ENCODE data around the gene SMIM9.

The SMIM9 gene

DNA sequence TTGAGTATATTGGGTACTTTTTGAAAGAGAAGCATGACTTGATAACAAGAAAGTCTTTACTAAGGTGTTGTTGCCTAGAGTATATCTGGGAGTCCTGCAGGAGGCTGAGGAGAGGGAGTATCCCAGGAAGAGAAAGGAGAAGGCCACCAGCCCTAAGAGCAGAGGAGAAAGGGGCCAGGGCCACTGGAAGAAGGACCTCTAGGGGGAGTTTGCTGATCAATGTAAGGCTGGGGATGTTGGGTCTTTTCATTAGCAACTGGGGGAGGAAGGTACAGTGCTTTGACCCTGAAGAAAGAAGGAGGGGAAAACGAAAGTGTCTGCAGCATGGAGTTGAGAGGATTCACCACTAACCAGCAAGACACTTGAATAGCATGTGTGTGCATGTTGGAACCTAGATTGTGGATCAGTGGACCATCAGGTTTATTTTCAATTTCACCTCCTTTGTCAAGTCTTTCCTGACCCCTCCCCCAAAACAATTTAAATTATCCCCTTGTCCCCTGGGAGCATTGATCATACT, 4.5 kb downstream of the SMIM9 start:
- DNase-seq = no peak
- no peaks in the 10 kb centered on the region for H3K9me3 ChIP-seq (ENCODE audit: insufficient read depth, low read depth, low read length)
- H3K23ac ChIP-seq (ENCODE audit: low read length) = no peak overlapping the region
- no peak overlapping the region for H2BK12ac ChIP-seq (ENCODE audit: low read length)
- no peak overlapping the region for H3K4me2 ChIP-seq (ENCODE audit: low read length)
- H3K27me3 ChIP-seq (ENCODE audit: insufficient read depth, low read length) = no peaks in the 10 kb centered on the region
- no peak overlapping the region for H4K12ac ChIP-seq (ENCODE audit: low read depth, low read length)
- no peak overlapping the region for H2AFZ ChIP-seq (ENCODE audit: insufficient read depth, low read length, poor library complexity)
- no peak overlapping the region for H3K18ac ChIP-seq (ENCODE audit: low read length)
- no peak overlapping the region for H3K14ac ChIP-seq (ENCODE audit: low read length)
- no peak overlapping the region for H3K4ac ChIP-seq (ENCODE audit: low read depth, low read length)
- no peaks in the 10 kb centered on the region for H3K4me1 ChIP-seq (ENCODE audit: control insufficient read depth in 1 of 2, insufficient read depth in 2 of 2, low read length in 2 of 2)
- no peaks in the 10 kb centered on the region for H3K36me3 ChIP-seq (ENCODE audit: control insufficient read depth in 1 of 2, insufficient read depth in 2 of 2, low read length in 2 of 2)
- H3K27ac ChIP-seq (ENCODE audit: low read depth, low read length) = no peak overlapping the region
- no peaks in the 10 kb centered on the region for H3K79me2 ChIP-seq (ENCODE audit: control insufficient read depth, insufficient read depth, low read length, poor library complexity)
- H2BK5ac ChIP-seq (ENCODE audit: low read depth, low read length, poor library complexity) = no peak overlapping the region
- no peak overlapping the region for H4K8ac ChIP-seq (ENCODE audit: low read depth, low read length)
- WGBS (ENCODE audit: extremely low coverage, insufficient coverage, insufficient read length) = no CpG with 5 or more reads among the region's 1 CpG
- H2BK120ac ChIP-seq (ENCODE audit: insufficient read depth, low read length, poor library complexity) = no peak overlapping the region
- H3K4me3 ChIP-seq (ENCODE audit: low read depth, low read length) = no peak overlapping the region
- no peak overlapping the region for H2AK5ac ChIP-seq (ENCODE audit: low read length)
- H3K79me1 ChIP-seq (ENCODE audit: low read length) = no peaks in the 10 kb centered on the region
- no peak overlapping the region for H3K9ac ChIP-seq (ENCODE audit: low read length)
- no peak overlapping the region for H4K91ac ChIP-seq (ENCODE audit: low read depth, low read length)

DNA sequence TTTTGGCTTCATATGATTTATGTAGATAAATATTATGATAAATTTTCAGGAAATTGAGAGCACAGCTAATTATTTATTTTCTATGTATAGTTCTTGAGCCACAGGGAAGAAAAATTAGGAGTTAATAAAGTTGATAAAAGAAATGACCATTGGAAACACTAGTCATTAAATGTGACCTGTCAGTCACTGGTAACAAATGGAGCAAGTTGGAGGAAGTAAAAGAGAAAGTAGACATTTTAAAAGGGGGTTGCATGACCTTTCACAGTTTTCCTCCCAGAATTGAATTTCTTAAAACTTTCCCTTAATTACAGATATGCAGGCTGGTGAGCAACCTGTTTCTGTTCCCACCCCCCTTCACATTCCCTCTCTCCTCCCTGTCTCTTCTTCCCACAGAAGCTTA, 5.3 kb downstream of the SMIM9 start:
- Histone ChIP-seq H2AK5ac (ENCODE audit: low read length) (no peak overlapping the region), H3K4me2 (ENCODE audit: low read length) (no peak overlapping the region), H3K4me1 (ENCODE audit: control insufficient read depth in 1 of 2, insufficient read depth in 2 of 2, low read length in 2 of 2) (no peaks in the 10 kb centered on the region), H3K14ac (ENCODE audit: low read length) (no peak overlapping the region), H4K91ac (ENCODE audit: low read depth, low read length) (no peak overlapping the region), H3K79me1 (ENCODE audit: low read length) (no peaks in the 10 kb centered on the region), H3K79me2 (ENCODE audit: control insufficient read depth, insufficient read depth, low read length, poor library complexity) (no peaks in the 10 kb centered on the region), H3K18ac (ENCODE audit: low read length) (no peak overlapping the region), H3K23ac (ENCODE audit: low read length) (no peak overlapping the region), H3K4me3 (ENCODE audit: low read depth, low read length) (no peak overlapping the region), H4K12ac (ENCODE audit: low read depth, low read length) (no peak overlapping the region), H2AFZ (ENCODE audit: insufficient read depth, low read length, poor library complexity) (no peak overlapping the region), H2BK120ac (ENCODE audit: insufficient read depth, low read length, poor library complexity) (no peak overlapping the region), H4K8ac (ENCODE audit: low read depth, low read length) (no peak overlapping the region), H3K4ac (ENCODE audit: low read depth, low read length) (no peak overlapping the region), H3K27me3 (ENCODE audit: insufficient read depth, low read length) (no peaks in the 10 kb centered on the region), H3K9ac (ENCODE audit: low read length) (no peak overlapping the region), H3K9me3 (ENCODE audit: insufficient read depth, low read depth, low read length) (no peaks in the 10 kb centered on the region), H3K27ac (ENCODE audit: low read depth, low read length) (no peak overlapping the region), H3K36me3 (ENCODE audit: control insufficient read depth in 1 of 2, insufficient read depth in 2 of 2, low read length in 2 of 2) (no peaks in the 10 kb centered on the region), H2BK12ac (ENCODE audit: low read length) (no peak overlapping the region), H2BK5ac (ENCODE audit: low read depth, low read length, poor library complexity) (no peak overlapping the region)
- DNase-seq = no peak

DNA sequence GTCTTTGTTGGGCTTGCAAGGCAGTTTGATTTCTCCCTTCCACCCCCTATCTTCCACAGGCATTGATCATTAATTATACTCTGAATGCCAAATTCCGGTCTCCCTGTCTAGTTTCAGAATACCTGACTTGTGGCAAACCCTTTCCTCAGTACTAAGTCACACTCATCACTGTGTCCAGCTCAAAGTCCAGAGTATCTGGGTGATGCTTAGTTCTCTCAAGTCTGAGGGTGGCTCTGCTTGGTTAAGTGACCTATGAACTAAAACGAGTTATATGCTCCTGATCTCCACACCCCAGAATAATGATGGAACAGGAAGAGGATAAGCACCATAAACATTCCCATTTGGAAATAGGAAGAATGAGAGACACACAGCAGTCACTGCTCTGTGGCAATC, 6.5 kb downstream of the SMIM9 start:
- Histone ChIP-seq H3K18ac (ENCODE audit: low read length) (no peak overlapping the region), H3K14ac (ENCODE audit: low read length) (no peak overlapping the region), H3K4me2 (ENCODE audit: low read length) (no peak overlapping the region), H3K9me3 (ENCODE audit: insufficient read depth, low read depth, low read length) (no peaks in the 10 kb centered on the region), H3K36me3 (ENCODE audit: control insufficient read depth in 1 of 2, insufficient read depth in 2 of 2, low read length in 2 of 2) (no peaks in the 10 kb centered on the region), H3K27ac (ENCODE audit: low read depth, low read length) (no peak overlapping the region), H3K79me1 (ENCODE audit: low read length) (no peaks in the 10 kb centered on the region), H3K4me1 (ENCODE audit: control insufficient read depth in 1 of 2, insufficient read depth in 2 of 2, low read length in 2 of 2) (no peaks in the 10 kb centered on the region), H3K27me3 (ENCODE audit: insufficient read depth, low read length) (no peaks in the 10 kb centered on the region), H3K4ac (ENCODE audit: low read depth, low read length) (no peak overlapping the region), H2BK120ac (ENCODE audit: insufficient read depth, low read length, poor library complexity) (no peak overlapping the region), H3K9ac (ENCODE audit: low read length) (no peak overlapping the region), H2BK5ac (ENCODE audit: low read depth, low read length, poor library complexity) (no peak overlapping the region), H3K4me3 (ENCODE audit: low read depth, low read length) (no peak overlapping the region), H2AK5ac (ENCODE audit: low read length) (no peak overlapping the region), H4K8ac (ENCODE audit: low read depth, low read length) (no peak overlapping the region), H3K79me2 (ENCODE audit: control insufficient read depth, insufficient read depth, low read length, poor library complexity) (no peaks in the 10 kb centered on the region), H3K23ac (ENCODE audit: low read length) (no peak overlapping the region), H2BK12ac (ENCODE audit: low read length) (no peak overlapping the region), H2AFZ (ENCODE audit: insufficient read depth, low read length, poor library complexity) (no peak overlapping the region), H4K12ac (ENCODE audit: low read depth, low read length) (no peak overlapping the region), H4K91ac (ENCODE audit: low read depth, low read length) (no peak overlapping the region)
- no peak for DNase-seq
- WGBS (ENCODE audit: extremely low coverage, insufficient coverage, insufficient read length) = no CpG with 5 or more reads among the region's 2 CpGs

DNA sequence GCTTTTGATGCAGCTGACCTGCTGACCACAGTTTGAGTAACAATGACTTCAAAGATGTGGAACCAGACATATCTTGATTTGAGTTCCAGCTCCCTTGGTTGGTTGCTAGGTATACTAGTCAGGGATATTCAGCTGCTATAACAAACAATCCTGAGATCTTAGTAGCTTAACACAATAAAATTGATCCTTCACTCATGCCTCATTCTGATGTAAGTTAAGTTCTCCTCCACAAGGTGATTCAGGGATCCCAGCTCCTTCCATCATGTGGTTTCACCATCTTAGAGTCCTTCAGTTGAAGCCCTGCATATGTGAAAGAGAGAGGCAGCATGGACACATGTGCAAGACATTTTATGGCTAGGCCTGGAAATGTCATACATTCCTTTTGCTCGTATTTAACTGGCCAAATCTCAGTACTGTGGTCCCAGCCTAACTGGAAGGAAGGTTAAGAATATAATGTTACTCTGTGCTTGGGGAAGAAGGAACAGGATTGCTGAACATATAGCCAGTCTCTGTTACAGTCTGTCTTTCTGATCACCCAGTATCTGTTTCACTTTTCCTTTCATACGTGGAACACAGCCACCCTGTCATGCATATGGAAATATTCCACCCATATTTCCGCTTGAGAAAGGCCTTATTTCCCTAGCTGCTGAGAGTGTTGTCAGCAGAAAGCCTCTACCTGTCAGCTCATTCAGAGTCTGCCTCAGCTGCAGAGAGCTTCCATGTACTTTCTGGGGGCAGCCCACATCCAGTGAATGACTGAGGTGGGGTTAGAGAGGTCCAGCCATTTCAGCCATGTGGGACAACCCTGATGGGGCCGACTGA, 7.1 kb downstream of the SMIM9 start:
- no peak overlapping the region for H2BK120ac ChIP-seq (ENCODE audit: insufficient read depth, low read length, poor library complexity)
- no peaks in the 10 kb centered on the region for H3K9me3 ChIP-seq (ENCODE audit: insufficient read depth, low read depth, low read length)
- no peaks in the 10 kb centered on the region for H3K36me3 ChIP-seq (ENCODE audit: control insufficient read depth in 1 of 2, insufficient read depth in 2 of 2, low read length in 2 of 2)
- no peak overlapping the region for H3K9ac ChIP-seq (ENCODE audit: low read length)
- no peak overlapping the region for H4K91ac ChIP-seq (ENCODE audit: low read depth, low read length)
- no peak overlapping the region for H4K12ac ChIP-seq (ENCODE audit: low read depth, low read length)
- H3K4me2 ChIP-seq (ENCODE audit: low read length) = no peak overlapping the region
- H3K27me3 ChIP-seq (ENCODE audit: insufficient read depth, low read length) = no peaks in the 10 kb centered on the region
- H2AFZ ChIP-seq (ENCODE audit: insufficient read depth, low read length, poor library complexity) = no peak overlapping the region
- H3K4me1 ChIP-seq (ENCODE audit: control insufficient read depth in 1 of 2, insufficient read depth in 2 of 2, low read length in 2 of 2) = no peaks in the 10 kb centered on the region
- H3K4me3 ChIP-seq (ENCODE audit: low read depth, low read length) = no peak overlapping the region
- no peak overlapping the region for H3K27ac ChIP-seq (ENCODE audit: low read depth, low read length)
- H2BK12ac ChIP-seq (ENCODE audit: low read length) = no peak overlapping the region
- no peak overlapping the region for H2BK5ac ChIP-seq (ENCODE audit: low read depth, low read length, poor library complexity)
- no peak overlapping the region for H3K14ac ChIP-seq (ENCODE audit: low read length)
- no CpG with 5 or more reads among the region's 4 CpGs for WGBS (ENCODE audit: extremely low coverage, insufficient coverage, insufficient read length)
- no peak overlapping the region for H3K23ac ChIP-seq (ENCODE audit: low read length)
- no peak overlapping the region for H3K18ac ChIP-seq (ENCODE audit: low read length)
- H2AK5ac ChIP-seq (ENCODE audit: low read length) = no peak overlapping the region
- no peak overlapping the region for H4K8ac ChIP-seq (ENCODE audit: low read depth, low read length)
- H3K4ac ChIP-seq (ENCODE audit: low read depth, low read length) = no peak overlapping the region
- H3K79me1 ChIP-seq (ENCODE audit: low read length) = no peaks in the 10 kb centered on the region
- no peaks in the 10 kb centered on the region for H3K79me2 ChIP-seq (ENCODE audit: control insufficient read depth, insufficient read depth, low read length, poor library complexity)
- DNase-seq = no peak
